Hepatocyte (in vitro differentiated cells): ENCODE results near the gene CRIP3. TPM values are rescaled to one million over a fixed set of nuclear protein-coding genes. Genes with fewer than 3 reads are reported as not detected.

Experiments
- DNase-seq: peaks from one replicate; pipeline ENCODE4 v3.0.0-alpha.2; 2016; ENCODE audit warnings: low spot score
- H2AFZ ChIP-seq: fragments of 200-600 bp; sonication (generic); 2 replicates; pipeline ENCODE4 v1.6.0; 2016; ENCODE audit warnings: antibody characterized with exemption, mild to moderate bottlenecking
- H3K27ac ChIP-seq: fragments of 200-600 bp; sonication (generic); 2 replicates; pipeline ENCODE4 v1.5.1; 2016; ENCODE audit warnings: mild to moderate bottlenecking
- H3K27me3 ChIP-seq: fragments of 200-600 bp; sonication (generic); 2 replicates; pipeline ENCODE4 v1.6.1; 2016
- H3K36me3 ChIP-seq: fragments of 200-600 bp; sonication (generic); replicated peaks from 2 replicates; pipeline ENCODE4 v1.5.1; 2016; ENCODE audit warnings: low read depth; ENCODE audit not compliant: insufficient read depth
- H3K4me1 ChIP-seq: fragments of 200-600 bp; sonication (generic); 2 replicates; pipeline ENCODE4 v1.5.1; 2016; ENCODE audit warnings: mild to moderate bottlenecking, moderate library complexity; ENCODE audit not compliant: insufficient read depth
- H3K4me2 ChIP-seq: fragments of 200-600 bp; sonication (generic); 2 replicates; pipeline ENCODE4 v1.6.0; 2016
- H3K4me3 ChIP-seq: fragments of 200-600 bp; sonication (generic); 2 replicates; pipeline ENCODE4 v1.5.1; 2016; ENCODE audit warnings: mild to moderate bottlenecking
- H3K79me2 ChIP-seq: fragments of 200-600 bp; sonication (generic); 2 replicates; pipeline ENCODE4 v1.6.0; 2017; ENCODE audit warnings: mild to moderate bottlenecking
- H3K9me2 ChIP-seq: fragments of 200-600 bp; sonication (generic); replicated peaks from 2 replicates; pipeline ENCODE4 v1.6.0; 2017; ENCODE audit warnings: mild to moderate bottlenecking; ENCODE audit not compliant: insufficient read depth
- H3K9me3 ChIP-seq: fragments of 200-600 bp; sonication (generic); 2 replicates; pipeline ENCODE4 v1.5.1; 2016; ENCODE audit warnings: low read depth, mild to moderate bottlenecking
- H4K20me1 ChIP-seq: fragments of 200-600 bp; sonication (generic); 2 replicates; pipeline ENCODE4 v1.6.0; 2016; ENCODE audit warnings: mild to moderate bottlenecking; ENCODE audit not compliant: insufficient read depth, poor library complexity, severe bottlenecking
- CTCF ChIP-seq: fragments of 200-600 bp; sonication (generic); IDR thresholded peaks from 2 replicates; pipeline ENCODE4 v1.5.1; 2016; ENCODE audit warnings: antibody characterized with exemption, mild to moderate bottlenecking; ENCODE audit not compliant: poor library complexity
- EZH2 ChIP-seq: fragments of 200-600 bp; sonication (generic); IDR thresholded peaks from 2 replicates; pipeline ENCODE4 v1.6.1; 2016; ENCODE audit warnings: antibody characterized with exemption, mild to moderate bottlenecking, borderline replicate concordance
- EZH2phosphoT487 ChIP-seq: fragments of 200-600 bp; sonication (generic); IDR thresholded peaks from one replicate; pipeline ENCODE4 v1.6.1; 2018; ENCODE audit warnings: antibody characterized with exemption, mild to moderate bottlenecking, low read depth, moderate library complexity; ENCODE audit not compliant: unreplicated experiment, severe bottlenecking
- WGBS: methylation state at CpG from one replicate; pipeline ENCODE4 v1.1.6; 2016; ENCODE audit warnings: low lambda C conversion rate; ENCODE audit errors: missing lambda C conversion rate; 5-methylcytosine and 5-hydroxymethylcytosine counted together
- polyA plus RNA-seq: library from polyadenylated mRNA; unstranded; fragments of >200 nt; fragmentation: Nextera tagmentation; extraction: Ambion mirVana; gene quantifications from 2 replicates; pipeline ENCODE4 v1.2.1, GENCODE V29; 2016
- total RNA-seq: library from RNA; depleted of rRNA; stranded (reverse); fragments of >200 nt; gene quantifications from 2 replicates; pipeline ENCODE4 v1.2.3, GENCODE V29; 2014

CRIP3 gene
- total and polyA plus RNA-seq, 2 experiments from 2014 or later = 0.80 to 1.5 TPM

- TF ChIP-seq EZH2phosphoT487 (no peak), EZH2 (no peak), CTCF (no peak)
- 94% methylated on average over 6 of the region's 6 CpGs for WGBS
- Histone ChIP-seq H3K27me3 (peaks cover 15% of the 10 kb centered on the region), H3K9me3 (no peaks in the 10 kb centered on the region), H3K27ac (no peak overlapping the region), H3K79me2 (no peaks in the 10 kb centered on the region), H3K36me3 (no peaks in the 10 kb centered on the region), H3K4me3 (no peak overlapping the region), H4K20me1 (no peaks in the 10 kb centered on the region), H3K4me2 (no peak overlapping the region), H3K4me1 (no peaks in the 10 kb centered on the region), H2AFZ (no peak overlapping the region), H3K9me2 (no peaks in the 10 kb centered on the region)
- DNase-seq = no peak
Measured at GRCh38 chr6:43286456-43286979, 22.1 kb downstream of the CRIP3 start.

GRCh38 chr6:43285832-43286231 is 22.8 kb downstream of the CRIP3 start:
- DNase-seq = no peak
- Histone ChIP-seq H3K9me2 (no peaks in the 10 kb centered on the region), H3K4me3 (no peak overlapping the region), H3K9me3 (no peaks in the 10 kb centered on the region), H3K27ac (no peak overlapping the region), H3K4me1 (no peaks in the 10 kb centered on the region), H3K79me2 (no peaks in the 10 kb centered on the region), H4K20me1 (no peaks in the 10 kb centered on the region), H2AFZ (no peak overlapping the region), H3K27me3 (peaks cover 15% of the 10 kb centered on the region), H3K4me2 (no peak overlapping the region), H3K36me3 (no peaks in the 10 kb centered on the region)
- 86% methylated on average over 5 of the region's 5 CpGs for WGBS
- TF ChIP-seq EZH2phosphoT487 (no peak), CTCF (no peak), EZH2 (no peak)

- Histone ChIP-seq H3K36me3 (no peaks in the 10 kb centered on the region), H3K27me3 (peaks cover 15% of the 10 kb centered on the region), H3K27ac (no peak overlapping the region), H3K4me3 (no peak overlapping the region), H3K79me2 (no peaks in the 10 kb centered on the region), H3K4me1 (no peaks in the 10 kb centered on the region), H3K9me3 (no peaks in the 10 kb centered on the region), H4K20me1 (no peaks in the 10 kb centered on the region), H3K9me2 (no peaks in the 10 kb centered on the region), H3K4me2 (peak overlapping the region; percentile 63), H2AFZ (no peak overlapping the region)
- no peak for DNase-seq
- 48% methylated on average over 35 of the region's 83 CpGs for WGBS
- TF ChIP-seq EZH2phosphoT487 = no peak
- no peak for TF ChIP-seq EZH2
- no peak for TF ChIP-seq CTCF
Measured at GRCh38 chr6:43284991-43285781, 23.4 kb downstream of the CRIP3 start.
